ENCODE measurements around the gene TSPAN31. TPM values are rescaled to one million over a fixed set of nuclear protein-coding genes. Genes with fewer than 3 reads are reported as not detected.

The TSPAN31 gene
- total RNA-seq, 1 donor from 2014 or later = 31.3 TPM

DNA sequence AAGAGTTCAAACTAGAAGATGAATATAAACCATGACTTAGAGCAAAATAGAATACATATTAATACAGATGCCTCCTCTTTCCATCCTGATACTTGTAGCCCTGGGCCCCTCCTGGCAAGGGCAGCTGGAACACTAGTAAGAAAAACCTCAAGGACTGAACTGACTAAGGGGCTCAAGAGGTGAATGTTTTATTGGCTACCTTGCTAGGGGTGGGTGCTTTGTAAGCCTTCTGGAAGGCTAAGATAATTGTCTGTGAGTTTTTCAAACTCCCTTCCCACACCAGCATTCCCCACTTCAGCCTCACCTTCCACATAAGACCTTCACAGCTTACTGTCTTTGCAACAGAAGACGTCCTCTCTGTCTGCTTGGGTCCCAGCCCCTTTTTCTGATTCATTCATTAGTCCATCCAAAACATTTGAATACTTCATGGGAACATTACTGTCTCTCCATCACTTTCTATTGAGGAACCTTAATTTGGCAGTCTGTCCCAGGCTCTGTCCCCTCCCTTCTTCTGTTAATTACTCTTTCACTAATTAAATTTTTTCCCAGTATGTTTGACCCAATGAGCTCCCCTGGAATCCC is 9.0 kb downstream of the TSPAN31 start:
- H3K9me3 Mint-ChIP-seq (ENCODE audit: low read depth) = no peaks in the 10 kb centered on the region
- H3K27ac Mint-ChIP-seq = peak overlapping the region; percentile 96
- peak overlapping the region; percentile 94 for H3K4me3 Mint-ChIP-seq (ENCODE audit: low read depth)
- peaks cover 23% of the 10 kb centered on the region for H3K36me3 Mint-ChIP-seq (ENCODE audit: insufficient read depth)
- peaks cover 36% of the 10 kb centered on the region for H3K4me1 Mint-ChIP-seq (ENCODE audit: low read depth)
- TF ChIP-seq, protein P1, sequence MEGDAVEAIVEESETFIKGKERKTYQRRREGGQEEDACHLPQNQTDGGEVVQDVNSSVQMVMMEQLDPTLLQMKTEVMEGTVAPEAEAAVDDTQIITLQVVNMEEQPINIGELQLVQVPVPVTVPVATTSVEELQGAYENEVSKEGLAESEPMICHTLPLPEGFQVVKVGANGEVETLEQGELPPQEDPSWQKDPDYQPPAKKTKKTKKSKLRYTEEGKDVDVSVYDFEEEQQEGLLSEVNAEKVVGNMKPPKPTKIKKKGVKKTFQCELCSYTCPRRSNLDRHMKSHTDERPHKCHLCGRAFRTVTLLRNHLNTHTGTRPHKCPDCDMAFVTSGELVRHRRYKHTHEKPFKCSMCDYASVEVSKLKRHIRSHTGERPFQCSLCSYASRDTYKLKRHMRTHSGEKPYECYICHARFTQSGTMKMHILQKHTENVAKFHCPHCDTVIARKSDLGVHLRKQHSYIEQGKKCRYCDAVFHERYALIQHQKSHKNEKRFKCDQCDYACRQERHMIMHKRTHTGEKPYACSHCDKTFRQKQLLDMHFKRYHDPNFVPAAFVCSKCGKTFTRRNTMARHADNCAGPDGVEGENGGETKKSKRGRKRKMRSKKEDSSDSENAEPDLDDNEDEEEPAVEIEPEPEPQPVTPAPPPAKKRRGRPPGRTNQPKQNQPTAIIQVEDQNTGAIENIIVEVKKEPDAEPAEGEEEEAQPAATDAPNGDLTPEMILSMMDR (IDR thresholded peaks at IDR 0.05; ENCODE audit: unreplicated experiment) = no peak
- H3K27me3 Mint-ChIP-seq = no peaks in the 10 kb centered on the region
- no peak for DNase-seq (ENCODE audit: low spot score, unreplicated experiment)

DNA sequence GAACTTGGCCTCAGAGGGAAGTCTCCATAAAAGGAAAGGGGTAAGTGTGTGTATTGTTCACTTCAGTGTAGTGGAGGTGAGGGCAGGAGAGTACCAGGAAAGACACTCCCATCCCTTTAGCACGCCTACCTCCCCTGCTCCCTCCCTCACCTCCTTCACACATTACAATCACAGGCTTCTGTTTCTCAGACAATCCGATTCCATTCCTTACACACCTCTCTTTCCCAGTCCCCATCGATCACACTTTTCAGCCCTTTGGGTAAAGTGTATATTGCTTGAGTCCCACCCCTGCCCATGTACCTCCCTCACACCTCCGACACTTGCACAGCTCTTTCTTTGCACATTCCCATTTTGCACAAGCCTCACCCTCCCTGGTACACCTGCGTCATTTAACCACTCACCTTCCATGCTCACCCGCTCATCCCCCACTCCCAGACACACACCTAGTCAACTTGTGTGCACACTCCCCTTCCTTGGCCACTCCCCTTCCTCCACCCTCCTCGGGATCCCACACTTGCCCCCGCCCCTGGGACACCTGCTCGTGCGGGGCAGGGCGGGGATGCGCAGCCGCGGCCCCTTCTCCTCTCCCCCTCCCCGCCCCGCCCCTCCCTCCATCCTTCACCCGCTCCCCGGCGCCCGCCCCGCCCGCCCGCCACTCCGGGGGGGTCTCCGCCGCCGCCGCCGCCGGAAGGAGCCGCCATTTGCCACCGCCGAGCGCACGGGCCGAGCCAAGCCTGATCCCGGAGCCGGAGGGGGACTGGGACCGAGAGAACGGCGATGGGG is 9.8 kb downstream of the TSPAN31 start, which contains the start of gene MARCHF9:
MARCHF9 (plus strand) TSS at position 693 of the 783 bp plus-strand sequence. CDS start 426 bp downstream, outside the sequence.
- peak within 1 kb of the TSS; percentile 96 for H3K27ac Mint-ChIP-seq
- peaks cover 36% of the 10 kb centered on the region for H3K4me1 Mint-ChIP-seq (ENCODE audit: low read depth)
- DNase-seq (ENCODE audit: low spot score, unreplicated experiment) = no peak
- H3K4me3 Mint-ChIP-seq (ENCODE audit: low read depth) = peak within 1 kb of the TSS; percentile 94
- H3K36me3 Mint-ChIP-seq (ENCODE audit: insufficient read depth) = peaks cover 21% of the 10 kb centered on the region
- H3K27me3 Mint-ChIP-seq = no peaks in the 10 kb centered on the region
- H3K9me3 Mint-ChIP-seq (ENCODE audit: low read depth) = no peaks in the 10 kb centered on the region
- TF ChIP-seq, protein P1 (IDR thresholded peaks at IDR 0.05; ENCODE audit: unreplicated experiment) = no peak

DNA sequence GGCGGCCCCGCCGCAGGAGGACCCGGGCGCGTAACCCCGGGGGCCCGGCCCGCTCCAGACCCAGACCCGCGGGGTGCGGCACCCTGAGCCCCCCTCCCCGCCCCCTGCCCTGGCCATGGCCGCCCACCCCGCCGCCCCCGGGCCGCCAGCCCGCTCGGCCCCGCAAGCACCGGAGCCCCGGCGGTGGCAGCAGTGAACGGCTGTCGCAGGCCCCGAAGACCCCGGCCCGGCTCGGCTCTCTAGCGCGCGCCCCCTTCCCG is 10.3 kb downstream of the TSPAN31 start:
- DNase-seq (ENCODE audit: low spot score, unreplicated experiment) = no peak
- H3K36me3 Mint-ChIP-seq (ENCODE audit: insufficient read depth) = peaks cover 24% of the 10 kb centered on the region
- H3K27me3 Mint-ChIP-seq = no peaks in the 10 kb centered on the region
- H3K4me1 Mint-ChIP-seq (ENCODE audit: low read depth) = peaks cover 36% of the 10 kb centered on the region
- TF ChIP-seq, protein P1 (IDR thresholded peaks at IDR 0.05; ENCODE audit: unreplicated experiment) = no peak
- peak overlapping the region; percentile 94 for H3K4me3 Mint-ChIP-seq (ENCODE audit: low read depth)
- no peak overlapping the region for H3K27ac Mint-ChIP-seq
- no peaks in the 10 kb centered on the region for H3K9me3 Mint-ChIP-seq (ENCODE audit: low read depth)

DNA sequence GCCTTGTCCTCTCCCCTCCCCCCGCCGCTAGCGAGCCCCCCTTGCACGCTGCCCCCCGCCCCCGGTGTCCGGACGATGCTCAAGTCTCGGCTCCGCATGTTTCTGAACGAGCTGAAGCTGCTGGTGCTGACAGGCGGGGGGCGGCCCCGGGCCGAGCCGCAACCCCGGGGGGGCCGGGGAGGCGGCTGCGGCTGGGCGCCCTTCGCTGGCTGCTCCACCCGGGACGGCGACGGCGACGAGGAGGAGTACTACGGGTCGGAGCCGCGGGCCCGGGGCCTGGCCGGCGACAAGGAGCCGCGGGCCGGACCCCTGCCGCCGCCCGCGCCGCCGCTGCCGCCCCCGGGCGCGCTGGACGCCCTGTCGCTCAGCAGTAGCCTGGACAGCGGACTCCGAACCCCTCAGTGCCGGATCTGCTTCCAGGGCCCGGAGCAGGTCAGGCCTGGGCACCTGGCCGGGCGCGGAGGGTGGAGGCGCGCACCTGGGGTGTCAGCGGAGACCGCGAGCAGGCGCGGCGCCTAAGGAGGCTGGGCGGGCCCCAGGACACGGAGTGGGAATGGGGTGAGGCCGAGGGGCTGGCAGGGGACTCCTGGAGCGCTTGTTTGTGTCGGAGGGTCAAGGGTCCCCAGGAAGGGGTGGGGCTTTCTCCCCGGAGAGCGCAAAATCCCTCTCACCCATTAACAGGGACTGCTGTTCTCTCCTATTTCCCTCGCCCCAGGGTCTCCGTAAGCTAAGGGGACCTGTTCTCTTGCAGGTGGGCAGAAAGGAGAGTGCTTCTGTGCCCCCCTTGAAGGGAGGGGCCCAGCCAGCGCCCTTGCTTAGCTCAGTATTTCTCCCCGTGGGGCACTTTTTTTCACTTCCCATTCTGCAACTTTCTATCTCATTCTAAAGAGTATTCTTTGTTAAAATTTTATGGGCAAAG is 10.9 kb downstream of the TSPAN31 start:
- peak overlapping the region; percentile 90 for H3K27ac Mint-ChIP-seq
- H3K4me3 Mint-ChIP-seq (ENCODE audit: low read depth) = peak overlapping the region; percentile 81
- no peaks in the 10 kb centered on the region for H3K27me3 Mint-ChIP-seq
- DNase-seq (ENCODE audit: low spot score, unreplicated experiment) = no peak
- H3K9me3 Mint-ChIP-seq (ENCODE audit: low read depth) = no peaks in the 10 kb centered on the region
- H3K4me1 Mint-ChIP-seq (ENCODE audit: low read depth) = peaks cover 36% of the 10 kb centered on the region
- H3K36me3 Mint-ChIP-seq (ENCODE audit: insufficient read depth) = peaks cover 20% of the 10 kb centered on the region
- TF ChIP-seq, protein P1 (IDR thresholded peaks at IDR 0.05; ENCODE audit: unreplicated experiment) = no peak
